ENCODE results near the gene ZNF319. TPM values are rescaled to one million over a fixed set of nuclear protein-coding genes. Genes with fewer than 3 reads are reported as not detected.

The ZNF319 gene
- total RNA-seq, 1 donor from 2014 or later: 15.0 TPM

GRCh38 chr16:58026139-58026704, 25.8 kb upstream of the ZNF319 start:
- peaks cover 34% of the 10 kb centered on the region for H3K4me1 Mint-ChIP-seq
- peaks cover 8% of the 10 kb centered on the region for H3K27me3 Mint-ChIP-seq (ENCODE audit: low read depth)
- H3K9me3 Mint-ChIP-seq: no peaks in the 10 kb centered on the region
- no peak overlapping the region for H3K27ac Mint-ChIP-seq
- H3K4me3 Mint-ChIP-seq: peak overlapping the region; percentile 66
- TF ChIP-seq CTCF (IDR thresholded peaks at IDR 0.05; ENCODE audit: unreplicated experiment): no peak
- no peaks in the 10 kb centered on the region for H3K36me3 Mint-ChIP-seq
- peak in 1 of 2 experiments; percentile 60 for DNase-seq (ENCODE audit: low spot score in 2 of 2, unreplicated experiment in 2 of 2)

- Mint-ChIP-seq H3K36me3 (no peaks in the 10 kb centered on the region), H3K27ac (peak within 1 kb of the TSS; percentile 79), H3K4me1 (peaks cover 34% of the 10 kb centered on the region), H3K9me3 (no peaks in the 10 kb centered on the region), H3K4me3 (peak within 1 kb of the TSS; percentile 81), H3K27me3 (ENCODE audit: low read depth) (peaks cover 8% of the 10 kb centered on the region)
- peak; percentile 60 to 81 for DNase-seq (ENCODE audit: low spot score in 2 of 2, unreplicated experiment in 2 of 2)
- TF ChIP-seq CTCF (IDR thresholded peaks at IDR 0.05; ENCODE audit: unreplicated experiment): no peak
Observed at GRCh38 chr16:58025351-58026138, 25.1 kb upstream of the ZNF319 start, which contains the start of gene MMP15. Gene MMP15, plus strand, starts transcription at chr16:58025754. Its CDS starts 597 bp downstream, at chr16:58026351.

- H3K27me3 Mint-ChIP-seq (ENCODE audit: low read depth): peaks cover 8% of the 10 kb centered on the region
- peaks cover 34% of the 10 kb centered on the region for H3K4me1 Mint-ChIP-seq
- no peak for TF ChIP-seq CTCF (IDR thresholded peaks at IDR 0.05; ENCODE audit: unreplicated experiment)
- peak overlapping the region; percentile 81 for H3K4me3 Mint-ChIP-seq
- no peaks in the 10 kb centered on the region for H3K36me3 Mint-ChIP-seq
- H3K27ac Mint-ChIP-seq: peak overlapping the region; percentile 79
- no peak for DNase-seq (ENCODE audit: low spot score in 2 of 2, unreplicated experiment in 2 of 2)
- no peaks in the 10 kb centered on the region for H3K9me3 Mint-ChIP-seq
Observed at GRCh38 chr16:58024486-58025350, 24.2 kb upstream of the ZNF319 start.

GRCh38 chr16:58022601-58023371, 22.3 kb upstream of the ZNF319 start:
- no peak for DNase-seq (ENCODE audit: low spot score in 2 of 2, unreplicated experiment in 2 of 2)
- H3K27me3 Mint-ChIP-seq (ENCODE audit: low read depth): peaks cover 8% of the 10 kb centered on the region
- H3K27ac Mint-ChIP-seq: peak overlapping the region; percentile 21
- no peaks in the 10 kb centered on the region for H3K36me3 Mint-ChIP-seq
- no peak overlapping the region for H3K4me3 Mint-ChIP-seq
- H3K4me1 Mint-ChIP-seq: peaks cover 24% of the 10 kb centered on the region
- no peak for TF ChIP-seq CTCF (IDR thresholded peaks at IDR 0.05; ENCODE audit: unreplicated experiment)
- H3K9me3 Mint-ChIP-seq: no peaks in the 10 kb centered on the region
